ENCODE results near the gene MTMR1.

The MTMR1 gene

DNA sequence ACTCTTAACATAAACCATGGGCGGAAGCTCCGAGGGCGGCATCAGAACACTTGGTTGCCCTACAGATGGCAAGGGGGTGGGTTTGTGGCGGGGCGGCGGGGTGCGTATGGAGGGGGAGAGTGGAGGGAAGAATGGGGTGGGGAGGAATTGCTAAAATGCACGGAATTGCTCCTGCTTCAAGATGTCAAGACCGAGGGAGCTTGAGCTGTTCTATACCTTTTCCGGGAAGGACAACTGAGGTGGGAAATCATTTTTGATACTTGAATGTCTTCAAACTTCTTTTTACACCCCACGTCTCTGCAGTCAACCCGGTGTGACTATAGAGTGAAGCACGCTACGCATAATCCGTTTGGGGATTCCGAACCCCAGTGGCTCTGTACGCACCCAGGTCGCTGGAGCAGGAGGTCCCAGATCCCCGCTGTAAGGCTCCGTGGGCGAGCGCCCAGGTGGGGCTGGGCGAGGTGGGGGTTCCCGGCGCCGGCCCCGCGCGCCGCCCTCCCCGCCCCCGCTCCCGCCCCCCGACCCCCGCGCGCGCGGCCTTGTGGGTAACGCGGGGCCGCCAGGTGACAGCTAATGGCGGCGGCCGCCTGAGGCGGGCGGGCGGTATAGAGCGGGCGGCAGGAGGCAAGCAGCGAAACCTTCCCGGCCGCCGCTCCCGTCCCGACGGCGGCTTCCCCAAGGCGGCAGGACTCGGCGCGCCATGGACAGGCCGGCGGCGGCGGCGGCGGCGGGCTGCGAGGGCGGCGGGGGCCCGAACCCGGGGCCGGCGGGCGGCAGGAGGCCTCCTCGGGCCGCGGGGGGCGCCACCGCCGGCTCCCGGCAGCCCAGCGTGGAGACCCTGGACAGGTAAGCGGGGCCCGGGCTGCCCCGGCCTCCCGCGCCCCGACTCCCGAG lies at the start of gene MTMR1:
TSS of gene MTMR1 (plus strand) at position 566 of the 894 bp plus-strand sequence. CDS start at position 701, 135 bp downstream.
- peak; percentile 58 for DNase-seq (ENCODE audit: low spot score)

DNA sequence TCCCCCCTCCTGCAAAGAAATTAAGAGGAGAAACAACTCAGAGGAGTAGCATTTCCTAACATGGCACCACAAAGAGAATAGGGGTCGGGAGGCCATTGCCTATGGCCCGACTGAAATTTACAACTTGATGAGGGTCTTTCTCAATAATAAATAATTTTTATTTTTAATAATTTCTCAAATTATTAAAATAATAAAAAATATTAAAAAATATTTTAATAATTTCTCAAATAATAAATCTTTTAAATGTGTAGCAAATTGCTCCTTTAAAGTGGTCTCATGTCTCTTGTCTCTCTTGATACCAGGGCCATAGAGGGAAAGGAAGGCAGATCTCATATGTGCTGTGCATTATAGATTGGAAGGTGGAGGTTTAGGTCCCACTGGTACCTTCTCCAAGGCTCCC lies 49.2 kb upstream of the MTMR1 start:
- no peak for DNase-seq (ENCODE audit: low spot score)

DNA sequence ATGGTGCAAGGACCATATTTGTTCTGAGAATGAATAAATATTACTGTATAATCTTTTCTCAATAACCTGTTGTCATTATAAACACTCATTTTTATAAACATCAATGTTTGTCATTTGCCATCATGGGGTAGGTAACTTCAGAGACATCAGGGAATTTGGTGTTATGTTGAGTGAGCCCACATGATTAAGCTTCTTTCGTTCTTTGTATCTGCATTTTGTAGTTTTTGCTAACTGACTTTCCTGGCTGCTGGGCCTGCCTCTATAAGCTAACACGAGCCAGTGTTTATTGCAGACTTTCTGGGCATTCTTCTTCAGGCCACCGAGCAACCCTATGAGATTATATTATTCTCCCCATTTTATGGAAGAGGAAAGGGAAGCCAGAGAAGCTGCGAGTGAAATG lies 48.8 kb upstream of the MTMR1 start:
- no peak for DNase-seq (ENCODE audit: low spot score)

DNA sequence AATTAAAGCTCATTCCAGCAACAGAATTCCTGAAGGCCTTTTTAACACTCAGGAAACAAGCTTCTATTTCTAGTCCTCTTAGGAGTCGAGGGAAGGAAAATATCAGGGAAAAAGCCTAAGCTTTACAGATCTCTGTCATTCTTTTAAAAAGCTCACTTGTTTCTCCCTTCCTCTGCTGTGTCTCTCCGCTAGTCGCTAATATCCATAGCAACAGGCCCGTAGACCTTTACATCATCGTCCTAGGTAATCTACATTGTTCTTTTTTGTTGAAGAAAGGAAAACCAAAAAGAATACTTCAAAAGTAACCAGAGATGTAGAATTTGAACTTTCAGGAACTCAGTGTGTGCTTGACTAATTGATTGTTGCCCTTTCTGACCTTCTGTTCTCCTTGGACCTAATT lies 45.9 kb upstream of the MTMR1 start:
- DNase-seq (ENCODE audit: low spot score), result no peak

DNA sequence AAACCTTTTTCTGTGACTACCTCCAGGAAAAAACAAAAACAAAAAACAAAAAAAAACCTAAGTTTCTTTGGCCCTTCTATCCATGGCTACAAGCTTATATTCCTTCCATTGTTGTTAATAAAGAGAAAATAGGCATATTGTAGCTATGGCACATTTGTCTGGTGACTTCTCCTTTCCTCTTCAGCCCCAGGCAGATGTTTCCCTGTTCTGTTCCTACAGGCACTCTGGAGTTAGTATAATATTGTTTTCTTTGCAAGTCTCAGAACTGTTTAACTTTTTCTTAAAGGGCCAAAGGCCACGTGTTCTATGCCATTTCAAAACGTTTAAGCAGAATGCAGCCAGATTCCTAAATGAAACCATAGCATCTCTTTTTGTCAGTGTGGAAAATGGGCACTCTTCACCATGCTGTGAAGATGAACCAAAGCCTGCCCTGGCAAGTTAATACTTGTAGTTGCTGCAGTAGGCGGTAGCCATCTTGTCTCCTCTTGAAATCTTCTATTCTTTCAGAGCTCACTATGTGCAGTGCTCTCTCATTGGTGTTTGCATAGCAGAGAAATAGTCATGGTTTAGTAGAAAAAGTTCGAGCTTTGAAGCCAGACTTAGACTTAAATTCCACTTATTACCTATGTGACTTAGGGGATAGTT lies 44.8 kb upstream of the MTMR1 start:
- DNase-seq (ENCODE audit: low spot score), result no peak

DNA sequence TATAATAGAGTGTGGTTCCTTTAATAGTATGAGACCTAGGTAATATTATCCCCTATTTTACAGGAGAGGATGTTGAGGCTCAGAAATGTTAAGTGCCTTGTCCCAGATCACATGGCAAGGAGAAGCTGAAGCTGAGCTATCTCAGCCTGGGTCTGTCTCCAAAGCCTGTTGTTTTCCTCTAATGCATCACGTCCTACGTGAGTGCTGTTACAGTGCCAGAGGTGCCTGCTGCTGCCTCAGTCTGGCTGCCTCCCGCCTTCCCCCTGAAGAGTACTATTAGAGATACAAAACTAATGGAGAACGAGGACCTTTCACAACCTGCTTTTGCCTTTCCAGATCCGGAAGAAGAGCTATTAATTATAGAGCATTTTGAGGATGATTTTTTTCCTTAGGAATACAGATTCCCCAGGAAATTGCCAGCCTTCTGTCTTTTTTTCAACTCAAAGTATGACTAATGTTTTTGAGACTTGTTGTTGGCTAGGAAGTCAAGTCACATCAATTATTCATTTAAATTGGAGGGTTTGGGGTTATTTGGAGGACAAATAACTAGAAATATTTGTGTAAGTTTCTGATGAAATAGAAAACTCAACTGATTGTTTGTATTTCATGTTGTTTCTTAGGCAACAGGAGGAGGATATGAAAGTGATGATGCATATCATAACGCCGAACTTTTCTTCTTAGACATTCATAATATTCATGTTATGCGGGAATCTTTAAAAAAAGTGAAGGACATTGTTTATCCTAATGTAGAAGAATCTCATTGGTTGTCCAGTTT lies 43.9 kb upstream of the MTMR1 start:
- DNase-seq (ENCODE audit: low spot score), result no peak

DNA sequence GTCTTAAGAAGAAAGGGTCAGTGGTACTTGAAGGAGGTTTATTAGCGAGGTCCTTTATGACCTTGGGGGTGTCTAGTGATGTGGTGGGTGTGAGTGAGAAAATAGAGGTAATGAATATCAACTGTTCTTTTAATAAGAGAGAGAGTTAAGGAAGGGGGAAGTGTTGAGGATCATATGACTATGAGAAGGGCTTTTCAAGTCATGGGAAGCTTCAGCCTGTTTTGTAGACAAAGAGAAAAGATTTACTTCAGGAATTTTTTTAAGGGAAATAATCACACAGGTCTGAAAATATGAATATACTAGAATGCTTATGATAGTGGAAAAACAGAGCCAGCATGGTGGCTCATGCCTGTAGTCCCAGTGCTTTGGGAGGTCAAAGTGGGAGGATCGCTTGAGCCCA lies 41.3 kb upstream of the MTMR1 start:
- no peak for DNase-seq (ENCODE audit: low spot score)

DNA sequence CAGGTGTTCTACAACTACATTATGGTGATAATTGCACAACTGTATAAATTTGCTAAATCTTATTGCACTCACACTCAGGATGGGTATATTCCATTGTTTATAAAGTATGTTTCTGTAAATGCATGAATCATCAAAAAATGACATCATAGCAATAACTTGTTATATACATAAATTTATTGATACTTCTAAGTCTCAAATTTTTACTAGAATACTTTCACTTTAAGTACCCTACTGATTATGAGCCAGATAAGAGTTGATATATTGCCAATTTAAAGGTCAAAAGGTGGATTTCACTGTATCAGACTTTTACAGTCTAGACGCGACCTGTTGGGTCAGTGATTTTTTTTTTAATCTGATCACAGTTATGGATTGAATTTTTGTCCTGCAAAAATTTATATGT lies 37.4 kb upstream of the MTMR1 start:
- DNase-seq (ENCODE audit: low spot score), result no peak

DNA sequence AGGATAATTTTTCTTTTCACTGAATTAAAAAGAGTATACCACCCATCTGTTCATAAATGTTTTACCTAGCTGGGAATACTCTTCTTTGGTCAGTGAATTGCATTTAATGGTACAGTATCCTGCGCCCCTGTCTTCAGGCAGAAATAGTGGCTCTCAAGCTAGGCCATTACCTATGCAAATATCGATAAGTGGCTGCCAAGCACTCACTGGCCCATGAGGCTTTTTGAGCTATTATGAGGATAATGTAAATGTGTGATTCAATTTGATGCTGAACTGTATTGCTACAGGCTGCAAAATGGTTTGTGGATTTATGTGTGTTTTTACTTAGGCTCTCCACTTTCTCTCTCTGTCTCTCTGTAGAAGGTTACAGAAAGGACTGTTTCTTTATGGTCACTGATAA lies 30.1 kb upstream of the MTMR1 start:
- DNase-seq (ENCODE audit: low spot score), result no peak

DNA sequence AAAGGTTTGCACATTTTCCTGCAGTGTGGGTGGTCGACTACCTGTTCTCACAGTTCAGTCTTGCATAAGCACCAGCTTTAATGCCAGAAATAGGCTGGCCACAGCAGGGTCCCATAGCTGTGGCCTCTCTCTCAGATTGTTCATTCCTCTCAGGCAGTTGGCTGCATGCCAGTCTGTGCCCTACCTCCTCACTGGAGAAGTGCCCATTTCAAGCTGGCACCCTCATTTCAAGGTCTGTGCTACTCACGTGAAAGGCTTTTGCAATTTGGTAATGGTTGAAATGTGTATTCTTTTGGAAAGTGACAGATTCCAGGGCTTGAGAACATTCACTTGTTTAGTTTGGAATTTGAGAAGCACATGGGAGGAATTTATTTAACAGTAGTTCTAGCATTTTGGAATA lies 28.9 kb upstream of the MTMR1 start:
- DNase-seq (ENCODE audit: low spot score), result no peak

DNA sequence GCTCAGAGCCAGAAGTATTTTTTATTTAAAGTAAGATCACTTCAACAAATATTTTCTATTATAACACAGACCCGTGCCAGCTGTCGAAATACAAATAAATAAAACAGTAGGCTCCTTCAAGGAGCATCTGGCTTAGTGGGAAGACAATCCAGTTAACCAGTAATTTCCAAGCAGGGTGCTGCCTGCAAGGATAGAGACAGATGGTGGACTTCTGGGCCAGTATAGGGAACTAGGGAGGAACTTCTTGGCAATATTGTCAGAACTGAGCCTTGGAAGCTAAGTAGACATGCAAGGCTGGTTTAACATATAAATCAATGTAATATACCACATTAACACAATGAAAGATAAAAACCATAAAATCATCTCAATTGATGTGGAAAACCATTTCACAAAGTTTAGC lies 17.0 kb upstream of the MTMR1 start:
- DNase-seq (ENCODE audit: low spot score), result no peak

DNA sequence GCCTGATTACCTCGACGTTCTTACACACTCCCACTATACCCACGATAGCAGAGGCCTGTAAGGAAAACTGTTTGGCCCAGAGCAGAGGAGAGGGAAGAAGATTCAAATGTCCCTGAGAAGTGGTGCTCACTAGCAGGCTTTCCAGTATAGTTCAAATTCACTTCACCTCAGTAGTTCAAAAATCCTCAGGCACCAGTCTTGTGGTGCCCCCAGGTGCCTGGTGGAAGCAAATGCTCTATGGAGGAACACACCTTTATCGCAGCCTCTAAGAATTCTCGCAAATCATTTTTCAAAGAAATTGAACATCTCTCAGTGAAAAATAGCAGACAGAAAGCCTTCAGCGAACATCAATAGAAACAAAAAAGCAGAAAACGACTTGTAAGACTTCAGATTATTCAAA lies 12.2 kb upstream of the MTMR1 start:
- no peak for DNase-seq (ENCODE audit: low spot score)

DNA sequence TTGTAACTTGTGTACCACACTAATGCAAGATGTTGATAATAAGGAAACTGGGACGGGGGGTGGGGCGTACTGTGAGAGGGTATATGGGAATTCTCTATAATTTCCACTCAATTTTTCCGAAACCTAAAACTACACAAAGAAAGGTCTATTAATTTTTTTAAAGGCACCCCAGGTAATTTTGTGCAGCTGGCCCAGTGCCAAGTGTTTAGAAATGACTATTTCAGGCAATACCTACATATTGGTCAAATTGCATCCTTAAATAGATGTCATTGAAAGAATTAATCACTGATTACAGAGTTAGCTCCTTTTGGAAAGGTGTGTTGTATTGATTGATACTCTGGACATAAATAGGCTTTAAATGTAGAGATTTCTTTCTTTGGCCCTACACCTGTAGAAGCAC lies 10.1 kb upstream of the MTMR1 start:
- DNase-seq (ENCODE audit: low spot score), result no peak

DNA sequence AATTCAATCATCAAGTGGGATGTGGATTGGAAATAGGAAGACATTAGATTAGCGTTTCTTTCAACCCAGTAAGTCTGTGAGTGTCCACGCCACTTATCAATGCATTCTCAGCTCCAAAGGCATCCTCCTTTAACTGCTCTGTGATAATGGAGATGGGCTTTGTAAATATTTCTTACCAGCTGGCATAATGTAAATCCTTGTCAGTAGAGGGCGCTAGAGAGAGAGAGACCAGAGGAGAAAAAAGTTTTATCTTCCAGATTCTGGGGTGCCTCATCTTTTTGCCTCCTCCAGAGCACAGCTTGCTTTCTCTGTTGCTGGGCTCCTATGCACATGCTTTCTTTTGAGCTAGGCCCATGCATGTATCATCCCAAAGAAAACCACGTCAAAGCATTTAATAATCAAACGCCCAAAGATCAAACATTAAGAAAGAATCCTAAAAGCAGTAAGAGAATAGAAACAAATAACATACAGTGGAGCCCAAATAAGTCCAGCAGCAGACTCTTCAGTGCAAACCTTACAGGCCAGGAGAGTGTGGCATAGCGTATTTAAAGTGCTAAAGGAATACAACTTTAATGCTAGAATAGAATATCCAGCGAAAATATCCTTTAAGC lies 9.6 kb upstream of the MTMR1 start:
- no peak for DNase-seq (ENCODE audit: low spot score)

DNA sequence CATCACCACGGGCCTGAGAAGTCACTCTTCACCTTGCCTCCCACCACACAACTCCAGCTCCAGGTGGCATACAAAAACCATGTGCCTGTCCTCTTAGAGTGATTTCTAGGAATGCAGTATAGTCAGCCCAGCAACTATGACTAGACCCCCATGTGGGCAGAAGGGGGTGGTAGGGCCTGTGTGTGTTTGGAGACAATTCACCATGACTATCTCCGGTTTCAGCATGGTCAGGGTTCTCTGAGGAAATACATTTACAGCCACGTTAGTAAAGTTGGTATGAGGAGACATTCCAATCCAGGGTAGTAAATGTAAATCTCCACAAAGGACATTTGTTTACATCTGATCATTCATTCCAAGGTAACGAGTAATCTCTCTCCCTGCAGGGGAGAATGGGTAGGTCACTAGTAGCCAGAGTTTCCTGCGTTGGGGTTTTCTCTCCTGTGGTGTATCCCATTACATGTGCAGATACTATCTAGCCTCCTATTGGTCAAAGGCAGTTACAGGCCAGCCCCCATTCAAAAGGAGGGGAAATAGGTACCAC lies 4.2 kb upstream of the MTMR1 start:
- DNase-seq (ENCODE audit: low spot score), result no peak

DNA sequence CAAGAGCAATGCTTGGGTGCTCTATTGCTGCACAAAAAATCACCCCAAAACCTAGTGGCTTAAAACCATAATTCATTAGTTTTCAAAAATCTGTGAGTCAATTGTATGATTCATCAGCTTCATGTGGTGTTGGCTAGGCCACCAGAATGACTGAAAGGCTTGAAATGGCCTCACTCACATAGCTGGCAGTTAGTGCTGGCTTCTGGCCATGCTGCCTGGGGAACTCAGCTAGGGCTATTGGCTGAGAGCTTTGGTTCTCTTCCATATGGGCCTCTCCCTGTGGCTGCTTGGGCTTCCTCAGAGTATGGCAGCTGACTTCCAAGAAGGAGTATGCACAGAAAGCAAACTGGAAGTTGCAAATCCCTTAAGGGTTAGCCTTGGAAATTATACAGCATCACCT lies 3.1 kb upstream of the MTMR1 start:
- DNase-seq (ENCODE audit: low spot score), result no peak

DNA sequence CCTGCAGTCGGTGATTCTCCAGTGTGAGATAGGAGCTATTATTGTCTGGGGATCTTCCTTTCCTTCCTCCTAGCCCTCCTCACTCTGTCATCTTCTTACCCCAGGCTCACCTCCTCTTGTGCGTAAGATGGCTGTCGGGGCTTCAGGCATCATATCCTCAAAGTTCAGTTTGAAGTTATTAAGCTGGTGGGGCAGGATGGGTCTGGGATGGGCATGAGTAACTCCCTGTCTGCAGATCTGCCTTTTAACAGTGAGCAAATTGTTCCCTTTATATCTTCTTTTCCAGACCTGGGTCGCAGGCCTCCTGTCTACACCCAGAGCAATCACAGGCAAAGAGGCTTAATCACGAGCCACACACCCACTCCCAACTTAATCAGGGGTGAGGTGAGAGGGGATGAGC lies 900 bp upstream of the MTMR1 start:
- DNase-seq (ENCODE audit: low spot score), result no peak

DNA sequence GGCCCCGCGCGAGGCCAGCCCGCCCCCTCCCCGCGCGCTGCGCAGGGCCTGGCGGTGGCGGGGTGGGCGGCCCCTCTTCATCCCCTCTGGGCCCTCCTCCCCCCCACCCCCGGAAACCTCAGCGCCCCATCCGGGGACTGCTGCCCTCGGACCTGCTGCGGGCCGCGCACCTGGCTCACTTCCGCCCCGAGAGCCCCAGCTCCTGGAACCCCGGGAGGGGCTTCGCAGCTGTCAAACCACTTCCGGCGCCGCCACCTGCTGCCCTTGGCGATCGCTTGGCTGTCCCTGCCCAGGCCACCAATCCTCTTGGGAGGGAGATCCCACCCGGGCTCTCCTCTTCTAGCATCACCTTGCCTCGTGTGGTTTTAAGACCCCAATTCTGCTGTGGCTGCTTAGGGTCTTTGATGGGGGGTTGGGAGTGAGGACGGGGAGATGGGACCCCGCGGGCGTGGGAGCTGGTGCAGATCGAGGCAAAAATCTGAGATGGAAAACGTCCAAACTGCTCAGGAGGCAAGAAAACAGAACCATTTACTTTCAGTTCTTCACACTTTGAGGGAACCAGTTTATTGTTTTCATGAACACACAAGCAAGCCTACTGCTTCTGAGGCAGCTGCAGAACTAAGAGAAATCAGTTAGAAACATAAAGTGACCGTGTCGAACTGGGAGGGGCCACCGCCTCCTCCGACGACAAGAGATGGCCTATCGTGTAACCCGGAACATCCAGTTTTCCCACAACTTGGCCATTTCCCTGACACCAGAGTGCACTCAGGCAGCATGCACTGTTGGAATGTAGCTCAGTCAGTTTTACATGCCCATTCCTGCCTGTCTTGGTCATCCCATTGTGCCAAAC lies 754 bp downstream of the MTMR1 start:
- peak; percentile 58 for DNase-seq (ENCODE audit: low spot score)

DNA sequence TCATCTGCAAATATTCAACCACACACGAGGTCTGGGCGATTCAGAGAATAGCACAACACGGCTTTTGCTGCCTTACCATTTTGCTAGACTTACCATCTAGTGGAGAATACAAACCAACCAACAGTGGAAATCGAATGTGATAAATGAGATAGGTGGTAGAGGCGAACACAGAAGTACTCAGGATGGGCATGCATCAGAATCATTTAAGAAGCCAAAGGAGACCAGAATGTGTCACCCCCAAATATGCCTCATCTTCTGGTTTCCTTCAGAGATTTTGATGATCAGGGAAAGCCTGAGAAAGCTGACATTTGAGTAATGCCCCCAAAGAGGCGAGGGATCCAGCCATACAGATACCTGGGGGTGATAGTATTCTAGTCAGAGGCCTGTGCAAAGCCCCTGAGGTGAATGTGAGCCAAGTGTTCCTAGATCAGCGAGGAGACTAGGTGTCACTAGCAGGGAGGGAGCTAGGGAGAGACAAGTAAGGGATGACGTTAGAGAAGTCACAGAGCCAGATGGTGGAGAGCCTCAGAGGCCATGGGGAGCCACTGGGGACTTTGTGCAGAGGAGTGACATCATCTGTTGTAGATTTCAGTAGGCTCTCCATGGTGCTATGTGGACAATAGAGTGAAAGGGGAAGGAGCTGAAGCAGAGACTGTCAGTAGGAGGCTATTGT lies 1.7 kb downstream of the MTMR1 start:
- DNase-seq (ENCODE audit: low spot score), result no peak

DNA sequence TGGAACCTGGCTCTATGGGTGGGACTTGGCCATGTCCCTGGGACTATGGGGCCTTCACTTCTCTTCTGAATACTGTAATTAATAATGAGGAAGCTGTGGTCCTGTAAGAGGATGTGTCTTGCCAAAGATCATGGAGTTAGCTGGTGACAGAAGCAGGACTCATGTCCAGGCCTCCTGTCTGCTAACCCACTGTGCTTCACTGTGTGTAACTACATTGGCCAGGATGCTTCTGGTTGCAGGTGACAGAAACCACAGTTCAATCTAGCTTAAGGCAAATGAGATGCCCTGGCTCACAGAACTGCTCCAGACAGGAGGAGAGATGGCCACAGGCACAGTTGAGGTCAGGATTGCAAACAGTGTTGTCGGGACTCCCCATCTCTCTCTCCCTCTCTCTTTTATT lies 3.1 kb downstream of the MTMR1 start:
- DNase-seq (ENCODE audit: low spot score), result no peak

DNA sequence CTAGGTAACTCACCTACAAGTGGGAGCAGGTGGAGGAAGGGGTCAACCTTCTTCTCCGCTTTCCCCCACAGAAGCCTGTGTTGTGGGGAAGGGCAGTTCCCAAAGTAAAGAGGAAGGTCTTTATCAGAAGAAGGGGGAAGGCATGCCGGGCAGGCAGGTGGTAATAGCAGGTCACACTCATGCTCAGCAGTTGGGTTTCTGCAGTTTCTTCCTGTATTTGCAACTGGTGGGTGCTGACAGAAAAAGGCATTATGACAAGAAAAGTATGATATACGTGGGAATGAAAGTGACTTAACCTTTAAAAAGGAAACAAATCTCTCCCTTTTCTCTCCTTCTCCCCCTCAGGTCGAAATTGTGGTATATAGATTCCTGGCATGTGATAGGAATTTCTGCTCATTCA lies 3.7 kb downstream of the MTMR1 start:
- DNase-seq (ENCODE audit: low spot score), result no peak
